ENCODE results near the gene CDKAL1. TPM values are rescaled to one million over a fixed set of nuclear protein-coding genes. Genes with fewer than 3 reads are reported as not detected.

The CDKAL1 gene
- total RNA-seq, 4 donors from 2014 or later, result 11.8 to 21.4 (median 13.8) TPM

- no peak for ATAC-seq (ENCODE audit: low FRiP score)
- no peak for DNase-seq (ENCODE audit: low spot score)
- no peak for TF ChIP-seq CTCF (IDR thresholded peaks at IDR 0.05)
These were observed 237.2 kb downstream of the CDKAL1 start for GRCh38 chr6:20771409-20771808.

GRCh38 chr6:20773822-20774221, 239.6 kb downstream of the CDKAL1 start:
- no peak for DNase-seq (ENCODE audit: low spot score)
- no peak for TF ChIP-seq CTCF (IDR thresholded peaks at IDR 0.05)
- no peak for ATAC-seq (ENCODE audit: low FRiP score)

GRCh38 chr6:20775981-20776380, 241.7 kb downstream of the CDKAL1 start:
- no peak for ATAC-seq (ENCODE audit: low FRiP score)
- no peak for DNase-seq (ENCODE audit: low spot score)
- no peak for TF ChIP-seq CTCF (IDR thresholded peaks at IDR 0.05)

- ATAC-seq (ENCODE audit: low FRiP score) (no peak), DNase-seq (ENCODE audit: low spot score) (no peak)
- no peak for TF ChIP-seq CTCF (IDR thresholded peaks at IDR 0.05)
These were observed 243.5 kb downstream of the CDKAL1 start for GRCh38 chr6:20777801-20778200.

GRCh38 chr6:20778459-20778858, 244.2 kb downstream of the CDKAL1 start:
- ATAC-seq (ENCODE audit: low FRiP score) (no peak), DNase-seq (ENCODE audit: low spot score) (no peak)
- no peak for TF ChIP-seq CTCF (IDR thresholded peaks at IDR 0.05)

- ATAC-seq (ENCODE audit: low FRiP score), result no peak
- TF ChIP-seq CTCF (IDR thresholded peaks at IDR 0.05), result no peak
- no peak for DNase-seq (ENCODE audit: low spot score)
These were observed 244.7 kb downstream of the CDKAL1 start for GRCh38 chr6:20778912-20779311.

GRCh38 chr6:20789162-20789561, 254.9 kb downstream of the CDKAL1 start:
- ATAC-seq (ENCODE audit: low FRiP score) (no peak), DNase-seq (ENCODE audit: low spot score) (no peak)
- TF ChIP-seq CTCF (IDR thresholded peaks at IDR 0.05), result no peak

Data from omental fat pad (tissue), 4 donors.